Measurements from ENCODE around the gene PRCC. TPM values are rescaled to one million over a fixed set of nuclear protein-coding genes. Genes with fewer than 3 reads are reported as not detected.
A peak's percentile ranks its signal among the peaks of the same experiment; 100 is the strongest.

Gene PRCC
- total RNA-seq, 4 donors from 2014 or later: 33.4 to 41.0 (median 33.9) TPM

GRCh38 chr1:156816561-156817328 is 49.4 kb downstream of the PRCC start, which contains the start of gene SH2D2A:
Gene SH2D2A, minus strand, starts transcription at chr1:156816848. Its CDS starts 140 bp downstream, at chr1:156816708.
- H3K27ac ChIP-seq: peak within 1 kb of the TSS in 3 of 4 donors; percentile 64 to 76 (median 75)
- H3K4me1 ChIP-seq: peaks cover 0 to 22% (median 18%) of the 10 kb centered on the region in 3 donors
- H3K27me3 ChIP-seq: peaks cover 14% of the 10 kb centered on the region
- TF ChIP-seq CTCF (IDR thresholded peaks at IDR 0.05) (no peak), EP300 (IDR thresholded peaks at IDR 0.05) (no peak), POLR2AphosphoS5 (IDR thresholded peaks at IDR 0.05) (no peak), POLR2A (IDR thresholded peaks at IDR 0.05) (no peak)
- peak within 1 kb of the TSS in 1 of 2 donors; percentile 38 for H3K4me3 ChIP-seq
- no peaks in the 10 kb centered on the region for H3K9me3 ChIP-seq
- WGBS, 2 donors (ENCODE audit: low coverage in 1 of 2): 30 to 51% methylated on average over 9 of the region's 10 CpGs
- H3K36me3 ChIP-seq: no peaks in the 10 kb centered on the region
- ATAC-seq: no peak

GRCh38 chr1:156821801-156822200 is 54.5 kb downstream of the PRCC start:
- no peaks in the 10 kb centered on the region for H3K36me3 ChIP-seq
- no peaks in the 10 kb centered on the region for H3K9me3 ChIP-seq
- TF ChIP-seq CTCF (IDR thresholded peaks at IDR 0.05): no peak
- TF ChIP-seq EP300 (IDR thresholded peaks at IDR 0.05): no peak
- TF ChIP-seq POLR2A (IDR thresholded peaks at IDR 0.05): no peak
- TF ChIP-seq POLR2AphosphoS5 (IDR thresholded peaks at IDR 0.05): no peak
- no peaks in the 10 kb centered on the region for H3K4me1 ChIP-seq
- H3K4me3 ChIP-seq: no peak overlapping the region
- no peak for ATAC-seq
- WGBS, 2 donors (ENCODE audit: low coverage in 1 of 2): 42 to 64% methylated on average over 2 to 3 of the region's 4 CpGs
- H3K27ac ChIP-seq: no peak overlapping the region
- peaks cover 7% of the 10 kb centered on the region for H3K27me3 ChIP-seq

GRCh38 chr1:156822680-156823079 is 55.3 kb downstream of the PRCC start:
- H3K36me3 ChIP-seq: no peaks in the 10 kb centered on the region
- H3K27ac ChIP-seq: no peak overlapping the region
- H3K4me1 ChIP-seq: no peaks in the 10 kb centered on the region
- no peaks in the 10 kb centered on the region for H3K9me3 ChIP-seq
- ATAC-seq: no peak
- no peak overlapping the region for H3K4me3 ChIP-seq
- TF ChIP-seq POLR2A (IDR thresholded peaks at IDR 0.05) (no peak), CTCF (IDR thresholded peaks at IDR 0.05) (no peak), EP300 (IDR thresholded peaks at IDR 0.05) (no peak), POLR2AphosphoS5 (IDR thresholded peaks at IDR 0.05) (no peak)
- H3K27me3 ChIP-seq: peaks cover 12% of the 10 kb centered on the region
- WGBS, 2 donors (ENCODE audit: low coverage in 1 of 2): 64 to 80% methylated on average over 1 of the region's 1 CpG

GRCh38 chr1:156823210-156823790 is 56.0 kb downstream of the PRCC start:
- H3K4me3 ChIP-seq: no peak overlapping the region
- H3K27me3 ChIP-seq: peaks cover 12% of the 10 kb centered on the region
- no peaks in the 10 kb centered on the region for H3K9me3 ChIP-seq
- WGBS, 2 donors (ENCODE audit: low coverage in 1 of 2): 82% methylated on average over 3 of the region's 5 CpGs; no CpG with 5 or more reads in 1 of the 2 donors
- H3K36me3 ChIP-seq: no peaks in the 10 kb centered on the region
- TF ChIP-seq POLR2A (IDR thresholded peaks at IDR 0.05): no peak
- no peak for ATAC-seq
- no peaks in the 10 kb centered on the region for H3K4me1 ChIP-seq
- H3K27ac ChIP-seq: no peak overlapping the region

- H3K4me3 ChIP-seq: no peak overlapping the region
- H3K27ac ChIP-seq: no peak overlapping the region
- H3K4me1 ChIP-seq: no peaks in the 10 kb centered on the region
- no peak for TF ChIP-seq POLR2A (IDR thresholded peaks at IDR 0.05)
- no peak for TF ChIP-seq EP300 (IDR thresholded peaks at IDR 0.05)
- no peak for TF ChIP-seq CTCF (IDR thresholded peaks at IDR 0.05)
- TF ChIP-seq POLR2AphosphoS5 (IDR thresholded peaks at IDR 0.05): no peak
- 58 to 60% methylated on average over 1 of the region's 1 CpG for WGBS, 2 donors (ENCODE audit: low coverage in 1 of 2)
- no peaks in the 10 kb centered on the region for H3K36me3 ChIP-seq
- H3K9me3 ChIP-seq: no peaks in the 10 kb centered on the region
- ATAC-seq: no peak
- H3K27me3 ChIP-seq: peaks cover 22% of the 10 kb centered on the region
These were observed 59.3 kb downstream of the PRCC start for GRCh38 chr1:156826630-156827029.
